ENCODE data around the gene MAPK8IP2.
A peak's percentile ranks its signal among the peaks of the same experiment; 100 is the strongest.

Gene MAPK8IP2

GRCh38 chr22:50621356-50621880 lies 20.8 kb downstream of the MAPK8IP2 start:
- Histone ChIP-seq H3K27me3 (ENCODE audit: insufficient read depth, poor library complexity, severe bottlenecking) (no peaks in the 10 kb centered on the region), H3K4me1 (ENCODE audit: insufficient read depth, poor library complexity, severe bottlenecking) (peaks cover 24% of the 10 kb centered on the region), H3K36me3 (ENCODE audit: low read depth) (no peaks in the 10 kb centered on the region), H3K4me3 (ENCODE audit: severe bottlenecking) (peak overlapping the region; percentile 14), H3K27ac (ENCODE audit: poor library complexity, severe bottlenecking) (peak overlapping the region; percentile 68), H3K9me3 (ENCODE audit: severe bottlenecking) (no peaks in the 10 kb centered on the region)
- no peak for DNase-seq (ENCODE audit: low spot score)
- TF ChIP-seq CTCF (IDR thresholded peaks at IDR 0.05; ENCODE audit: poor library complexity, severe bottlenecking) = no peak
- ATAC-seq (ENCODE audit: low read depth) = peak; percentile 47

- Histone ChIP-seq H3K27ac (ENCODE audit: poor library complexity, severe bottlenecking) (peak overlapping the region; percentile 68), H3K4me3 (ENCODE audit: severe bottlenecking) (peak overlapping the region; percentile 14), H3K27me3 (ENCODE audit: insufficient read depth, poor library complexity, severe bottlenecking) (no peaks in the 10 kb centered on the region), H3K4me1 (ENCODE audit: insufficient read depth, poor library complexity, severe bottlenecking) (peaks cover 24% of the 10 kb centered on the region), H3K36me3 (ENCODE audit: low read depth) (no peaks in the 10 kb centered on the region), H3K9me3 (ENCODE audit: severe bottlenecking) (no peaks in the 10 kb centered on the region)
- peak; percentile 47 for TF ChIP-seq CTCF (IDR thresholded peaks at IDR 0.05; ENCODE audit: poor library complexity, severe bottlenecking)
- no peak for DNase-seq (ENCODE audit: low spot score)
- ATAC-seq (ENCODE audit: low read depth) = peak; percentile 8; the same call in 2 of the 3 replicates
Measured at GRCh38 chr22:50621948-50622722, 21.5 kb downstream of the MAPK8IP2 start.

- ATAC-seq (ENCODE audit: low read depth) = peak; percentile 21; the same call in 1 of the 3 replicates
- H3K4me3 ChIP-seq (ENCODE audit: severe bottlenecking) = no peak overlapping the region
- no peaks in the 10 kb centered on the region for H3K9me3 ChIP-seq (ENCODE audit: severe bottlenecking)
- DNase-seq (ENCODE audit: low spot score) = peak; percentile 56
- peaks cover 24% of the 10 kb centered on the region for H3K4me1 ChIP-seq (ENCODE audit: insufficient read depth, poor library complexity, severe bottlenecking)
- peak overlapping the region; percentile 68 for H3K27ac ChIP-seq (ENCODE audit: poor library complexity, severe bottlenecking)
- H3K36me3 ChIP-seq (ENCODE audit: low read depth) = no peaks in the 10 kb centered on the region
- TF ChIP-seq CTCF (IDR thresholded peaks at IDR 0.05; ENCODE audit: poor library complexity, severe bottlenecking) = peak; percentile 3
- no peaks in the 10 kb centered on the region for H3K27me3 ChIP-seq (ENCODE audit: insufficient read depth, poor library complexity, severe bottlenecking)
Measured at GRCh38 chr22:50622723-50623327, 22.2 kb downstream of the MAPK8IP2 start.

- Histone ChIP-seq H3K27ac (ENCODE audit: poor library complexity, severe bottlenecking) (no peak overlapping the region), H3K4me1 (ENCODE audit: insufficient read depth, poor library complexity, severe bottlenecking) (peaks cover 24% of the 10 kb centered on the region), H3K9me3 (ENCODE audit: severe bottlenecking) (no peaks in the 10 kb centered on the region), H3K27me3 (ENCODE audit: insufficient read depth, poor library complexity, severe bottlenecking) (no peaks in the 10 kb centered on the region), H3K4me3 (ENCODE audit: severe bottlenecking) (no peak overlapping the region), H3K36me3 (ENCODE audit: low read depth) (no peaks in the 10 kb centered on the region)
- TF ChIP-seq CTCF (IDR thresholded peaks at IDR 0.05; ENCODE audit: poor library complexity, severe bottlenecking) = no peak
- DNase-seq (ENCODE audit: low spot score) = no peak
- ATAC-seq (ENCODE audit: low read depth) = no peak
Measured at GRCh38 chr22:50624347-50625130, 23.9 kb downstream of the MAPK8IP2 start.

Measured in RWPE2 (cell line).